GM12878 (cell line): ENCODE data around the gene EYA2. TPM values are rescaled to one million over a fixed set of nuclear protein-coding genes. Genes with fewer than 3 reads are reported as not detected.

ENCODE experiments used
- ATAC-seq: fragments of 200-7000 bp; cut with Tn5 transposase; 3 replicates; pipeline ENCODE4 v1.9.1; 2020; ENCODE audit warnings: mild to moderate bottlenecking, moderate library complexity
- BruUV-seq: library from RNA; stranded (reverse); fragments of 400-500 nt; replicated peaks from 2 replicates; lab custom pipeline; 2021; lab: Mats Ljungman, UMichigan
- CTCF ChIA-PET: fragments of 300-600 bp; sonication (Branson Sonifier 250); formaldehyde crosslinking; extraction: SDS; loops from one replicate; lab custom pipeline; 2021; ENCODE audit warnings: inconsistent platforms; lab: Yijun Ruan, JAX
- POLR2A ChIA-PET: fragments of 350-600 bp; formaldehyde crosslinking; extraction: SDS; loops from one replicate; lab custom pipeline; 2021; ENCODE audit warnings: inconsistent platforms; lab: Charles Lee
- RAD21 ChIA-PET: fragments of 300-600 bp; sonication (Branson Sonifier 250); formaldehyde crosslinking; loops from one replicate; lab custom pipeline; 2023; ENCODE audit warnings: antibody characterized with exemption; ENCODE audit not compliant: unreplicated experiment; lab: Charles Lee
- SMC1A ChIA-PET: fragments of 300-600 bp; sonication (Branson Sonifier 250); formaldehyde crosslinking; loops from one replicate; lab custom pipeline; 2023; ENCODE audit not compliant: unreplicated experiment, uncharacterized antibody; lab: Charles Lee
- DNase-seq: peaks from one replicate; pipeline ENCODE4 v3.0.0-alpha.2; 2011; ENCODE audit warnings: low read depth, low spot score
- FAIRE-seq: peaks from 3 replicates; lab custom pipeline; 2011; peaks lifted over from hg19 to GRCh38; lab: Jason Lieb, UNC
- H2AFZ ChIP-seq: 2 replicates; pipeline ENCODE4 v1.6.0; 2011; ENCODE audit warnings: low read depth, low read length, control low read depth; ENCODE audit not compliant: control insufficient read depth
- H3K27ac ChIP-seq: 2 replicates; pipeline ENCODE4 v1.5.1; 2011; ENCODE audit warnings: control low read depth; ENCODE audit not compliant: control insufficient read depth, insufficient read depth
- H3K27me3 ChIP-seq, 2 experiments: replicated peaks in 1 of 2; 2 replicates each; pipeline versions ENCODE4 v1.6.0 to v1.6.1; 2011; ENCODE audit warnings: low read length in 1 of 2; ENCODE audit not compliant: control insufficient read depth in 2 of 2, insufficient read depth in 2 of 2
- H3K36me3 ChIP-seq, 2 experiments: 2 replicates each; pipeline ENCODE4 v1.5.1; 2011; ENCODE audit warnings: low read length in 1 of 2; ENCODE audit not compliant: control insufficient read depth in 2 of 2, insufficient read depth in 2 of 2
- H3K4me1 ChIP-seq: 2 replicates; pipeline ENCODE4 v1.6.1; 2011; ENCODE audit warnings: mild to moderate bottlenecking, low read length, moderate library complexity, mixed read lengths; ENCODE audit not compliant: control insufficient read depth, insufficient read depth
- H3K4me2 ChIP-seq: 2 replicates; pipeline ENCODE4 v1.6.0; 2011; ENCODE audit warnings: control low read depth; ENCODE audit not compliant: control insufficient read depth, insufficient read depth
- H3K4me3 ChIP-seq: fragments of 200-600 bp; sonication (generic); 2 replicates; pipeline ENCODE4 v1.5.1; 2016
- H3K79me2 ChIP-seq: 2 replicates; pipeline ENCODE4 v1.6.0; 2011; ENCODE audit warnings: low read length; ENCODE audit not compliant: control insufficient read depth, insufficient read depth
- H3K9ac ChIP-seq: 2 replicates; pipeline ENCODE4 v1.8.0; 2011; ENCODE audit warnings: low read length, control low read depth, mixed read lengths; ENCODE audit not compliant: control insufficient read depth, insufficient read depth
- H3K9me3 ChIP-seq: replicated peaks from 3 replicates; pipeline ENCODE4 v1.5.1; 2011; ENCODE audit warnings: mild to moderate bottlenecking, low read length; ENCODE audit not compliant: control insufficient read depth, insufficient read depth
- H4K20me1 ChIP-seq: 2 replicates; pipeline ENCODE4 v1.6.0; 2011; ENCODE audit not compliant: control insufficient read depth, insufficient read depth
- BCL11A ChIP-seq: IDR thresholded peaks from 2 replicates; pipeline ENCODE4 v1.6.1; 2011; ENCODE audit warnings: low read depth, low read length
- GATAD2B ChIP-seq: fragments of 450-650 bp; conservative IDR thresholded peaks from 2 replicates; pipeline ENCODE4 v1.6.1; 2017; ENCODE audit warnings: low read depth, mild to moderate bottlenecking, moderate library complexity
- KAT2A ChIP-seq: conservative IDR thresholded peaks from 2 replicates; pipeline ENCODE4 v1.6.1; 2011; ENCODE audit warnings: low read depth, low read length; ENCODE audit not compliant: control insufficient read depth
- MEF2B ChIP-seq: fragments of 450-650 bp; IDR thresholded peaks from 2 replicates; pipeline ENCODE4 v1.6.1; 2018; ENCODE audit warnings: mild to moderate bottlenecking, moderate library complexity; ENCODE audit not compliant: partially characterized antibody, poor library complexity, severe bottlenecking
- PML ChIP-seq: IDR thresholded peaks from 2 replicates; pipeline ENCODE4 v1.6.1; 2012; ENCODE audit warnings: low read length, inconsistent platforms
- SMAD1 ChIP-seq: fragments of 450-650 bp; IDR thresholded peaks from 2 replicates; pipeline ENCODE4 v1.6.1; 2018; ENCODE audit warnings: mild to moderate bottlenecking, low read depth; ENCODE audit not compliant: partially characterized antibody
- TAF1 ChIP-seq: IDR thresholded peaks from 2 replicates; pipeline ENCODE4 v1.6.1; 2011; ENCODE audit warnings: mild to moderate bottlenecking, low read depth, low read length, borderline replicate concordance
- WRNIP1 ChIP-seq: IDR thresholded peaks from 2 replicates; pipeline ENCODE4 v1.6.1; 2011; ENCODE audit warnings: low read depth, low read length, improper control_type of control experiment, borderline replicate concordance
- WGBS: methylation state at CpG from one replicate; pipeline ENCODE4 v1.1.6; 2016; ENCODE audit warnings: low lambda C conversion rate; ENCODE audit not compliant: insufficient replicate concordance, insufficient coverage; ENCODE audit errors: missing lambda C conversion rate; 5-methylcytosine and 5-hydroxymethylcytosine counted together
- in situ Hi-C: fragments of 300-500 bp; cut with MboI; formaldehyde crosslinking; loops from 9 replicates; pipeline ENCODE4 v1.14.3; 2018; ENCODE audit warnings: mixed read lengths
- intact Hi-C: fragments of 100-400 bp; cut with micrococcal nuclease; formaldehyde crosslinking; loops from one replicate; pipeline ENCODE4 v1.14.2; 2022; ENCODE audit not compliant: unreplicated experiment
- polyA plus RNA-seq, 11 experiments: library from polyadenylated mRNA; depleted of rRNA in 4 of 11; unstranded in 6 of 11; stranded (reverse) in 5 of 11; fragments of >200 nt; fragmentation: Nextera tagmentation in 4 of 11; fragmentation: Illumina TruSeq in 1 of 11; extraction: Ambion mirVana in 4 of 11; extraction: Trizol in 1 of 11; gene quantifications; 1 replicate in 1 of 11; 2 replicates in 10 of 11; pipeline versions ENCODE4 v1.2.1 to v1.2.3, GENCODE V29; 2011 to 2016; ENCODE audit warnings: inconsistent platforms in 2 of 11, missing spikeins in 2 of 11, low read depth in 1 of 11
- total RNA-seq, 4 experiments: library from RNA; depleted of rRNA in 3 of 4; stranded (reverse); fragments of >200 nt in 3 of 4; fragmentation: Illumina TruSeq in 1 of 4; extraction: Trizol in 1 of 4; gene quantifications; 2 replicates each; pipeline versions ENCODE4 v1.2.1 to v1.2.3, GENCODE V29; 2013 to 2021
- TF ChIP-seq, protein P1 (sequence below): fragments of 450-650 bp; formaldehyde crosslinking; IDR thresholded peaks from 2 replicates; pipeline ENCODE4 v1.4.0; 2020; ENCODE audit warnings: mild to moderate bottlenecking, moderate library complexity

Gene EYA2
- total and polyA plus RNA-seq, 10 of the 15 experiments (the other 5 are each of a cell fraction or from before 2014, with no cell fraction given) = 0.20 TPM; not detected in 9

- in situ Hi-C loops (no loop called here), intact Hi-C loops (loop anchor here (10.0 kb wide), 1 partner anchor 118 kb away; no protein-coding TSS in a partner anchor)
- BruUV-seq = no TSS peak
- Histone ChIP-seq H4K20me1 (no peaks in the 10 kb centered on the region), H3K36me3 (no peaks in the 10 kb centered on the region), H3K27me3 (no peaks in the 10 kb centered on the region), H3K27ac (no peak overlapping the region), H3K9me3 (no peaks in the 10 kb centered on the region; the same call in 2 of the 3 replicates), H3K4me3 (no peak overlapping the region), H2AFZ (no peak overlapping the region)
- ATAC-seq (no peak), DNase-seq (no peak)
- POLR2A ChIA-PET = no interaction called here
- CTCF ChIA-PET = no interaction called here
- TF ChIP-seq BCL11A (no peak), SMAD1 (no peak), KAT2A (no peak), PML (no peak), GATAD2B (no peak), MEF2B (no peak), TAF1 (no peak), WRNIP1 (no peak)
- TF ChIP-seq, protein P1, sequence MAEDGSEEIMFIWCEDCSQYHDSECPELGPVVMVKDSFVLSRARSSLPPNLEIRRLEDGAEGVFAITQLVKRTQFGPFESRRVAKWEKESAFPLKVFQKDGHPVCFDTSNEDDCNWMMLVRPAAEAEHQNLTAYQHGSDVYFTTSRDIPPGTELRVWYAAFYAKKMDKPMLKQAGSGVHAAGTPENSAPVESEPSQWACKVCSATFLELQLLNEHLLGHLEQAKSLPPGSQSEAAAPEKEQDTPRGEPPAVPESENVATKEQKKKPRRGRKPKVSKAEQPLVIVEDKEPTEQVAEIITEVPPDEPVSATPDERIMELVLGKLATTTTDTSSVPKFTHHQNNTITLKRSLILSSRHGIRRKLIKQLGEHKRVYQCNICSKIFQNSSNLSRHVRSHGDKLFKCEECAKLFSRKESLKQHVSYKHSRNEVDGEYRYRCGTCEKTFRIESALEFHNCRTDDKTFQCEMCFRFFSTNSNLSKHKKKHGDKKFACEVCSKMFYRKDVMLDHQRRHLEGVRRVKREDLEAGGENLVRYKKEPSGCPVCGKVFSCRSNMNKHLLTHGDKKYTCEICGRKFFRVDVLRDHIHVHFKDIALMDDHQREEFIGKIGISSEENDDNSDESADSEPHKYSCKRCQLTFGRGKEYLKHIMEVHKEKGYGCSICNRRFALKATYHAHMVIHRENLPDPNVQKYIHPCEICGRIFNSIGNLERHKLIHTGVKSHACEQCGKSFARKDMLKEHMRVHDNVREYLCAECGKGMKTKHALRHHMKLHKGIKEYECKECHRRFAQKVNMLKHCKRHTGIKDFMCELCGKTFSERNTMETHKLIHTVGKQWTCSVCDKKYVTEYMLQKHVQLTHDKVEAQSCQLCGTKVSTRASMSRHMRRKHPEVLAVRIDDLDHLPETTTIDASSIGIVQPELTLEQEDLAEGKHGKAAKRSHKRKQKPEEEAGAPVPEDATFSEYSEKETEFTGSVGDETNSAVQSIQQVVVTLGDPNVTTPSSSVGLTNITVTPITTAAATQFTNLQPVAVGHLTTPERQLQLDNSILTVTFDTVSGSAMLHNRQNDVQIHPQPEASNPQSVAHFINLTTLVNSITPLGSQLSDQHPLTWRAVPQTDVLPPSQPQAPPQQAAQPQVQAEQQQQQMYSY (CRISPR knock-in tag) = no peak
- TF ChIP-seq, all 136 proteins: peak for 0
- Histone ChIP-seq H3K4me1 (no peaks in the 10 kb centered on the region), H3K79me2 (no peaks in the 10 kb centered on the region), H3K9ac (no peak overlapping the region), H3K4me2 (no peak overlapping the region)
- no peak for FAIRE-seq
- ChIA-PET SMC1A (no interaction called here), RAD21 (no interaction called here)
- 61% methylated on average over 6 of the region's 6 CpGs for WGBS
Observed at GRCh38 chr20:47042464-47042863, 147.8 kb downstream of the EYA2 start.
